ENCODE measurements around the gene ESR1. TPM values are rescaled to one million over a fixed set of nuclear protein-coding genes. Genes with fewer than 3 reads are reported as not detected.

The ESR1 gene
- polyA plus RNA-seq, 3 donors, result 0.12 to 0.24 (median 0.23) TPM

- Histone ChIP-seq H3K4me3 (replicated peaks in 1 of 3; ENCODE audit: low read depth in 2 of 3, low read length in 3 of 3) (no peak overlapping the region), H3K9me3 (replicated peaks in 1 of 2; ENCODE audit: control insufficient read depth in 1 of 2, insufficient read depth in 1 of 2, low read length in 2 of 2) (no peaks in the 10 kb centered on the region), H3K9ac (ENCODE audit: insufficient read depth, low read length, poor library complexity, severe bottlenecking) (no peak overlapping the region), H3K27me3 (ENCODE audit: control insufficient read depth in 2 of 2, insufficient read depth in 2 of 2, low read length in 2 of 2) (no peaks in the 10 kb centered on the region), H3K4me2 (replicated peaks; ENCODE audit: extremely low read depth, low read length, poor library complexity, severe bottlenecking) (no peak overlapping the region), H4K20me1 (ENCODE audit: insufficient read depth, low read length) (no peaks in the 10 kb centered on the region), H3K36me3 (replicated peaks in 1 of 2; ENCODE audit: control insufficient read depth in 1 of 2, insufficient read depth in 2 of 2, low read length in 2 of 2) (no peaks in the 10 kb centered on the region), H3K27ac (ENCODE audit: low read depth in 1 of 2, low read length in 2 of 2) (no peak overlapping the region), H2AFZ (ENCODE audit: insufficient read depth, low read depth, low read length, poor library complexity, severe bottlenecking) (no peak overlapping the region), H3K79me2 (ENCODE audit: insufficient read depth, low read length) (no peaks in the 10 kb centered on the region), H3K4me1 (ENCODE audit: control insufficient read depth in 1 of 2, insufficient read depth in 2 of 2, low read length in 2 of 2) (peaks cover 7 to 13% of the 10 kb centered on the region in 2 donors)
- 69% methylated on average over 2 of the region's 5 CpGs for WGBS (ENCODE audit: insufficient coverage)
- Mint-ChIP-seq H3K36me3 (no peaks in the 10 kb centered on the region), H3K4me1 (peaks cover 13% of the 10 kb centered on the region), H3K4me3 (no peak overlapping the region), H3K27me3 (ENCODE audit: low read depth in 3 of 3) (peaks cover 0 to 4% (median 3%) of the 10 kb centered on the region in 3 donors), H3K9me3 (peaks cover 0 to 4% (median 0%) of the 10 kb centered on the region in 7 donors), H3K27ac (no peak overlapping the region)
- TF ChIP-seq, protein P1, sequence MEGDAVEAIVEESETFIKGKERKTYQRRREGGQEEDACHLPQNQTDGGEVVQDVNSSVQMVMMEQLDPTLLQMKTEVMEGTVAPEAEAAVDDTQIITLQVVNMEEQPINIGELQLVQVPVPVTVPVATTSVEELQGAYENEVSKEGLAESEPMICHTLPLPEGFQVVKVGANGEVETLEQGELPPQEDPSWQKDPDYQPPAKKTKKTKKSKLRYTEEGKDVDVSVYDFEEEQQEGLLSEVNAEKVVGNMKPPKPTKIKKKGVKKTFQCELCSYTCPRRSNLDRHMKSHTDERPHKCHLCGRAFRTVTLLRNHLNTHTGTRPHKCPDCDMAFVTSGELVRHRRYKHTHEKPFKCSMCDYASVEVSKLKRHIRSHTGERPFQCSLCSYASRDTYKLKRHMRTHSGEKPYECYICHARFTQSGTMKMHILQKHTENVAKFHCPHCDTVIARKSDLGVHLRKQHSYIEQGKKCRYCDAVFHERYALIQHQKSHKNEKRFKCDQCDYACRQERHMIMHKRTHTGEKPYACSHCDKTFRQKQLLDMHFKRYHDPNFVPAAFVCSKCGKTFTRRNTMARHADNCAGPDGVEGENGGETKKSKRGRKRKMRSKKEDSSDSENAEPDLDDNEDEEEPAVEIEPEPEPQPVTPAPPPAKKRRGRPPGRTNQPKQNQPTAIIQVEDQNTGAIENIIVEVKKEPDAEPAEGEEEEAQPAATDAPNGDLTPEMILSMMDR (IDR thresholded peaks at IDR 0.05), result no peak
- no peak for DNase-seq
- intact Hi-C loops (cut with micrococcal nuclease), result no loop called here
These were observed 10.5 kb upstream of the ESR1 start for GRCh38 chr6:151796842-151797530.

- Histone ChIP-seq H3K36me3 (replicated peaks in 1 of 2; ENCODE audit: control insufficient read depth in 1 of 2, insufficient read depth in 2 of 2, low read length in 2 of 2) (no peaks in the 10 kb centered on the region), H3K4me3 (replicated peaks in 1 of 3; ENCODE audit: low read depth in 2 of 3, low read length in 3 of 3) (no peak overlapping the region), H3K27me3 (ENCODE audit: control insufficient read depth in 2 of 2, insufficient read depth in 2 of 2, low read length in 2 of 2) (peaks cover 17 to 20% of the 10 kb centered on the region in 2 donors), H3K9ac (ENCODE audit: insufficient read depth, low read length, poor library complexity, severe bottlenecking) (no peak overlapping the region), H4K20me1 (ENCODE audit: insufficient read depth, low read length) (no peaks in the 10 kb centered on the region), H3K4me2 (replicated peaks; ENCODE audit: extremely low read depth, low read length, poor library complexity, severe bottlenecking) (no peak overlapping the region), H2AFZ (ENCODE audit: insufficient read depth, low read depth, low read length, poor library complexity, severe bottlenecking) (no peak overlapping the region), H3K9me3 (replicated peaks in 1 of 2; ENCODE audit: control insufficient read depth in 1 of 2, insufficient read depth in 1 of 2, low read length in 2 of 2) (peaks cover 4% of the 10 kb centered on the region in 2 donors), H3K79me2 (ENCODE audit: insufficient read depth, low read length) (no peaks in the 10 kb centered on the region), H3K4me1 (ENCODE audit: control insufficient read depth in 1 of 2, insufficient read depth in 2 of 2, low read length in 2 of 2) (peaks cover 17 to 20% of the 10 kb centered on the region in 2 donors), H3K27ac (ENCODE audit: low read depth in 1 of 2, low read length in 2 of 2) (no peak overlapping the region)
- H3K4me3 Mint-ChIP-seq, result no peak overlapping the region
- TF ChIP-seq, protein P1 (IDR thresholded peaks at IDR 0.05), result no peak
- 86% methylated on average over 1 of the region's 9 CpGs for WGBS (ENCODE audit: insufficient coverage)
- peaks cover 0 to 7% of the 10 kb centered on the region in 2 donors for H3K36me3 Mint-ChIP-seq
- peaks cover 22 to 37% (median 26%) of the 10 kb centered on the region in 3 donors for H3K27me3 Mint-ChIP-seq (ENCODE audit: low read depth in 3 of 3)
- no peak overlapping the region for H3K27ac Mint-ChIP-seq
- H3K9me3 Mint-ChIP-seq, result peaks cover 7 to 16% (median 13%) of the 10 kb centered on the region in 7 donors
- no peak for DNase-seq
- peaks cover 19% of the 10 kb centered on the region for H3K4me1 Mint-ChIP-seq
- intact Hi-C loops (cut with micrococcal nuclease), result no loop called here
These were observed 3.7 kb upstream of the ESR1 start for GRCh38 chr6:151803743-151804142.

Data from CD14-positive monocyte (primary cell).